PC-3 (cell line): ENCODE data around the gene ESPN. TPM values are rescaled to one million over a fixed set of nuclear protein-coding genes. Genes with fewer than 3 reads are reported as not detected.

Experiments
- ATAC-seq: fragments of 200-7000 bp; cut with Tn5 transposase; 2 replicates; pipeline ENCODE4 v1.9.1; 2020; ENCODE audit warnings: mild to moderate bottlenecking, moderate library complexity
- BruUV-seq: library from RNA; stranded (reverse); fragments of 400-500 nt; replicated peaks from 2 replicates; lab custom pipeline; 2021; lab: Mats Ljungman, UMichigan
- CTCF ChIA-PET: fragments of 300-600 bp; sonication (Branson Sonifier 250); formaldehyde crosslinking; loops from one replicate; lab custom pipeline; 2022; ENCODE audit warnings: antibody characterized with exemption; lab: Charles Lee
- POLR2A ChIA-PET: fragments of 300-600 bp; sonication (Branson Sonifier 250); formaldehyde crosslinking; loops from one replicate; lab custom pipeline; 2022; ENCODE audit warnings: antibody characterized with exemption; ENCODE audit not compliant: unreplicated experiment; lab: Charles Lee
- DNase-seq: peaks from one replicate; pipeline ENCODE4 v3.0.0-alpha.2; 2015
- H2AFZ ChIP-seq: fragments of 300-600 bp; sonication (generic); 2 replicates; pipeline ENCODE4 v1.6.0; 2016; ENCODE audit warnings: antibody characterized with exemption, low read length
- H3F3A ChIP-seq: fragments of 300-600 bp; sonication (generic); one replicate; pipeline ENCODE4 v1.6.0; 2017; ENCODE audit warnings: antibody characterized with exemption, low read length, control low read depth, mild to moderate bottlenecking; ENCODE audit not compliant: unreplicated experiment
- H3K27ac ChIP-seq: fragments of 300-600 bp; sonication (generic); 2 replicates; pipeline ENCODE4 v1.5.1; 2016; ENCODE audit warnings: mild to moderate bottlenecking, low read length
- H3K27me3 ChIP-seq: fragments of 300-600 bp; sonication (generic); 2 replicates; pipeline ENCODE4 v1.6.1; 2016; ENCODE audit warnings: low read length, mixed read lengths
- H3K36me3 ChIP-seq: fragments of 300-600 bp; sonication (generic); 2 replicates; pipeline ENCODE4 v1.6.1; 2016; ENCODE audit warnings: low read depth, mixed run types, low read length, mixed read lengths
- H3K4me1 ChIP-seq: fragments of 300-600 bp; sonication (generic); 2 replicates; pipeline ENCODE4 v1.5.1; 2016; ENCODE audit warnings: low read length; ENCODE audit not compliant: insufficient read depth
- H3K4me2 ChIP-seq: fragments of 300-600 bp; sonication (generic); 2 replicates; pipeline ENCODE4 v1.6.0; 2016; ENCODE audit warnings: low read length
- H3K4me3 ChIP-seq: fragments of 300-600 bp; sonication (generic); 2 replicates; pipeline ENCODE4 v1.5.1; 2016; ENCODE audit warnings: mild to moderate bottlenecking, low read length, mixed read lengths
- H3K79me2 ChIP-seq: fragments of 300-600 bp; sonication (generic); 2 replicates; pipeline ENCODE4 v1.6.1; 2017; ENCODE audit warnings: low read length, mixed read lengths
- H3K9ac ChIP-seq: fragments of 300-600 bp; sonication (generic); 2 replicates; pipeline ENCODE4 v1.6.0; 2016; ENCODE audit warnings: mild to moderate bottlenecking, low read length
- H3K9me2 ChIP-seq: fragments of 300-600 bp; sonication (generic); replicated peaks from 2 replicates; pipeline ENCODE4 v1.6.1; 2016; ENCODE audit warnings: mixed run types, low read length, mixed read lengths
- H3K9me3 ChIP-seq: fragments of 300-600 bp; sonication (generic); 2 replicates; pipeline ENCODE4 v1.6.1; 2016; ENCODE audit warnings: low read length, mixed read lengths
- H4K20me1 ChIP-seq: fragments of 300-600 bp; sonication (generic); 2 replicates; pipeline ENCODE4 v1.6.1; 2016; ENCODE audit warnings: low read length, mixed read lengths
- CTCF ChIP-seq: fragments of 300-600 bp; sonication (generic); conservative IDR thresholded peaks from 2 replicates; pipeline ENCODE4 v1.5.1; 2017; ENCODE audit warnings: antibody characterized with exemption, low read depth, mild to moderate bottlenecking, low read length
- EZH2 ChIP-seq: fragments of 300-600 bp; sonication (generic); IDR thresholded peaks from one replicate; pipeline ENCODE4 v1.6.1; 2017; ENCODE audit warnings: antibody characterized with exemption, mild to moderate bottlenecking, low read length; ENCODE audit not compliant: unreplicated experiment
- EZH2phosphoT487 ChIP-seq: fragments of 300-600 bp; sonication (generic); IDR thresholded peaks from 2 replicates; pipeline ENCODE4 v1.6.1; 2018; ENCODE audit warnings: mild to moderate bottlenecking, antibody characterized with exemption, low read length, borderline replicate concordance
- intact Hi-C: fragments of 100-400 bp; cut with micrococcal nuclease; formaldehyde crosslinking; loops from 2 replicates; pipeline ENCODE4 v1.9.0; 2023
- total RNA-seq: library from RNA; depleted of rRNA; stranded (reverse); fragments of >200 nt; gene quantifications from 2 replicates; pipeline ENCODE4 v1.2.3, GENCODE V29; 2014

The ESPN gene
- total RNA-seq, 1 experiment from 2014 or later, result 11.1 TPM

GRCh38 chr1:6489383-6489765 is 64.8 kb downstream of the ESPN start:
- TF ChIP-seq EZH2, result no peak
- no peak for TF ChIP-seq CTCF
- TF ChIP-seq EZH2phosphoT487, result no peak
- Histone ChIP-seq H3F3A (peaks cover 7% of the 10 kb centered on the region), H3K27ac (0 out of 2 replicates have a peak overlapping the region, but pooled peaks have one; percentile 1), H3K36me3 (no peaks in the 10 kb centered on the region), H4K20me1 (no peaks in the 10 kb centered on the region), H3K9ac (peak overlapping the region; percentile 93), H3K4me3 (peak overlapping the region; percentile 89), H3K27me3 (no peaks in the 10 kb centered on the region), H2AFZ (no peak overlapping the region), H3K4me1 (peaks cover 51% of the 10 kb centered on the region), H3K9me2 (no peaks in the 10 kb centered on the region), H3K79me2 (peaks cover 38% of the 10 kb centered on the region), H3K9me3 (no peaks in the 10 kb centered on the region), H3K4me2 (peak overlapping the region; percentile 96)
- CTCF ChIA-PET, result interaction anchor here (0.6 kb wide), 1 partner anchor 32 kb away, joined by 3 read pairs; no protein-coding TSS in a partner anchor
- ATAC-seq, result no peak
- POLR2A ChIA-PET, result no interaction called here
- no peak for DNase-seq
- no TSS peak for BruUV-seq
- intact Hi-C loops, result loop anchor here (5.0 kb wide), 1 partner anchor 138 kb away; no protein-coding TSS in a partner anchor

GRCh38 chr1:6489799-6490180 is 65.2 kb downstream of the ESPN start:
- Histone ChIP-seq H3K9me3 (no peaks in the 10 kb centered on the region), H3K4me1 (peaks cover 51% of the 10 kb centered on the region), H3K36me3 (no peaks in the 10 kb centered on the region), H3K9me2 (no peaks in the 10 kb centered on the region), H2AFZ (peak overlapping the region; percentile 78), H4K20me1 (no peaks in the 10 kb centered on the region), H3K9ac (peak overlapping the region; percentile 93), H3K79me2 (peaks cover 34% of the 10 kb centered on the region), H3F3A (peaks cover 7% of the 10 kb centered on the region), H3K4me3 (peak overlapping the region; percentile 89), H3K27me3 (no peaks in the 10 kb centered on the region), H3K27ac (peak overlapping the region; percentile 97), H3K4me2 (peak overlapping the region; percentile 96)
- DNase-seq (peak; percentile 91), ATAC-seq (peak; percentile 41)
- ChIA-PET POLR2A (no interaction called here), CTCF (interaction anchor here (0.6 kb wide), 1 partner anchor 32 kb away, joined by 3 read pairs; no protein-coding TSS in a partner anchor)
- intact Hi-C loops, result loop anchor here (5.0 kb wide), 1 partner anchor 138 kb away; no protein-coding TSS in a partner anchor
- TF ChIP-seq EZH2 (no peak), CTCF (peak; percentile 99)
- no TSS peak for BruUV-seq
